Heart left ventricle (tissue), 13 donors: ENCODE results near the gene SLC16A10.

Experiments used
- CTCF ChIP-seq, 12 donors: fragments of 200-600 bp; sonication (generic) in 4 of 12; IDR thresholded peaks; one replicate each; pipeline versions ENCODE4 v1.5.0 to v1.8.0; 2018 to 2022; ENCODE audit warnings: antibody characterized with exemption in 12 of 12, mild to moderate bottlenecking in 5 of 12
- POLR2A ChIP-seq, 2 donors: fragments of 450-650 bp; IDR thresholded peaks; one replicate each; pipeline ENCODE4 v1.6.1; 2017; ENCODE audit warnings: antibody characterized with exemption in 2 of 2, mild to moderate bottlenecking in 2 of 2, moderate library complexity in 2 of 2
- donor health status: ischemic (EF 13 %, LVEDD 7.1; RV severe dilation, severe dysfunction).
- donor health status: DM: no; HTN: yes; CAD: no.
- donor health status: DM: no; HTN: no; CAD: no.
- donor health status: ischemic (EF 25% LVEDD 6.9; RV normal size, moderate dysfunction).
- donor health status: ischemic (EF 25% LVEDD 5.7; RV mildly dilated, moderate dysfunction).
- donor health status: ischemic (EF 35%, LVEDD 5.7; RV mildly dilated, moderate dysfunction).
- donor health status: nonischemic (EF 11% LVEDD 7.7; RV severe dilation, severe dysfunction).
- donor health status: DM: yes; HTN: yes; CAD: no.
- donor health status: PGD.
- donor health status: ischemic (EF 29% LVEDD 5.4; RV normal size, mild dysfunction).
- donor health status: nonischemic (EF 23%, LVEDD 6.1; RV moderate dilation, normal function).

GRCh38 chr6:111195656-111196055 lies 108.4 kb downstream of the SLC16A10 start:
- TF ChIP-seq CTCF (IDR thresholded peaks at IDR 0.05) = no peak
- TF ChIP-seq POLR2A (IDR thresholded peaks at IDR 0.05) = no peak
